CD4-positive, alpha-beta memory T cell (primary cell): ENCODE measurements around the gene CORO7. TPM values are rescaled to one million over a fixed set of nuclear protein-coding genes. Genes with fewer than 3 reads are reported as not detected.
A peak's percentile ranks its signal among the peaks of the same experiment; 100 is the strongest.

Experiments
- CTCF ChIA-PET: fragments of 350-600 bp; sonication (Branson Sonifier 250); formaldehyde crosslinking; loops from one replicate; lab custom pipeline; 2021; ENCODE audit warnings: inconsistent platforms; ENCODE audit not compliant: partially characterized antibody; lab: Charles Lee
- POLR2A ChIA-PET: fragments of 350-600 bp; sonication (Branson Sonifier 250); formaldehyde crosslinking; loops from one replicate; lab custom pipeline; 2021; ENCODE audit not compliant: partially characterized antibody; lab: Charles Lee
- DNase-seq, 5 donors: peaks; one replicate each; pipeline versions ENCODE4 v3.0.0 to v3.0.0-alpha.2; 2020 to 2022; ENCODE audit warnings: mixed read lengths in 1 of 5
- H3K27ac ChIP-seq: one replicate; pipeline ENCODE4 v1.7.0; 2013; ENCODE audit warnings: low read depth, low read length
- H3K27me3 ChIP-seq: 2 replicates; pipeline ENCODE4 v1.7.0; 2013; ENCODE audit warnings: mild to moderate bottlenecking, low read length, moderate library complexity; ENCODE audit not compliant: insufficient read depth
- H3K36me3 ChIP-seq: 2 replicates; pipeline ENCODE4 v1.7.0; 2013; ENCODE audit warnings: mild to moderate bottlenecking, low read length, moderate library complexity; ENCODE audit not compliant: insufficient read depth
- H3K4me1 ChIP-seq: 2 replicates; pipeline ENCODE4 v1.7.0; 2013; ENCODE audit warnings: mild to moderate bottlenecking, low read length, moderate library complexity; ENCODE audit not compliant: insufficient read depth
- H3K4me3 ChIP-seq, 2 donors: one replicate each; pipeline ENCODE4 v1.7.0; 2013; ENCODE audit warnings: low read length in 2 of 2, mild to moderate bottlenecking in 1 of 2
- H3K9me3 ChIP-seq, 2 donors: one replicate each; pipeline ENCODE4 v1.7.0; 2013; ENCODE audit warnings: low read length in 2 of 2, control low read depth in 1 of 2; ENCODE audit not compliant: control insufficient read depth in 1 of 2
- H3K27ac Mint-ChIP-seq, 7 donors: one replicate each; pipeline ENCODE4 v1.8.0; 2020 to 2021; ENCODE audit warnings: mixed read lengths in 7 of 7, mild to moderate bottlenecking in 6 of 7, inconsistent platforms in 3 of 7, moderate library complexity in 3 of 7
- H3K27me3 Mint-ChIP-seq, 2 donors: one replicate each; pipeline ENCODE4 v1.8.0; 2020 to 2021; ENCODE audit warnings: mixed read lengths in 2 of 2
- H3K36me3 Mint-ChIP-seq, 2 donors: one replicate each; pipeline ENCODE4 v1.8.0; 2020 to 2021; ENCODE audit warnings: mixed read lengths in 2 of 2, inconsistent platforms in 1 of 2, mild to moderate bottlenecking in 1 of 2
- H3K4me1 Mint-ChIP-seq, 4 donors: one replicate each; pipeline ENCODE4 v1.8.0; 2020 to 2021; ENCODE audit warnings: mixed read lengths in 4 of 4, mild to moderate bottlenecking in 1 of 4
- H3K4me3 Mint-ChIP-seq, 8 donors: one replicate each; pipeline ENCODE4 v1.8.0; 2020 to 2021; ENCODE audit warnings: mixed read lengths in 8 of 8, mild to moderate bottlenecking in 7 of 8, moderate library complexity in 6 of 8, inconsistent platforms in 3 of 8
- H3K9me3 Mint-ChIP-seq, 8 donors: one replicate each; pipeline ENCODE4 v1.8.0; 2020 to 2021; ENCODE audit warnings: mixed read lengths in 8 of 8, mild to moderate bottlenecking in 5 of 8, inconsistent platforms in 3 of 8, moderate library complexity in 1 of 8
- intact Hi-C: fragments of 100-400 bp; cut with micrococcal nuclease; formaldehyde crosslinking; loops from one replicate; pipeline ENCODE4 v1.15.1; 2023
- polyA plus RNA-seq, 2 donors: library from polyadenylated mRNA; unstranded; fragments of 300-500 nt; fragmentation: Illumina TruSeq; gene quantifications; one replicate each; pipeline ENCODE4 v1.2.3, GENCODE V29; 2021
- total RNA-seq, 2 experiments: library from RNA; stranded (reverse); gene quantifications; one replicate each; pipeline ENCODE4 v1.2.3, GENCODE V29; 2021

CORO7 gene
- total and polyA plus RNA-seq, 4 experiments from 2014 or later, result 48.2 to 184 (median 157) TPM

- peaks cover 1 to 7% (median 6%) of the 10 kb centered on the region in 4 donors for H3K4me1 Mint-ChIP-seq
- H3K36me3 ChIP-seq, result no peaks in the 10 kb centered on the region
- H3K27ac Mint-ChIP-seq, result peak overlapping the region in 1 of 7 donors; percentile 63
- no peak for DNase-seq
- H3K9me3 ChIP-seq, result no peaks in the 10 kb centered on the region
- no peak overlapping the region for H3K4me3 ChIP-seq
- intact Hi-C loops, result no loop called here
- CTCF ChIA-PET, result interaction anchor here (13.3 kb wide), 1 partner anchor 35 kb away, joined by 161 read pairs; no protein-coding TSS in a partner anchor
- H3K4me1 ChIP-seq, result peaks cover 16% of the 10 kb centered on the region
- no peak overlapping the region for H3K4me3 Mint-ChIP-seq
- no peaks in the 10 kb centered on the region for H3K27me3 Mint-ChIP-seq
- no peaks in the 10 kb centered on the region for H3K36me3 Mint-ChIP-seq
- POLR2A ChIA-PET, result interaction anchor here (0.5 kb wide), 1 partner anchor 860 kb away, joined by 3 read pairs; no protein-coding TSS in a partner anchor
- no peaks in the 10 kb centered on the region for H3K9me3 Mint-ChIP-seq
- H3K27ac ChIP-seq, result no peak overlapping the region
- no peaks in the 10 kb centered on the region for H3K27me3 ChIP-seq
Measured at GRCh38 chr16:4323845-4324488, 92.4 kb downstream of the CORO7 start.

DNA sequence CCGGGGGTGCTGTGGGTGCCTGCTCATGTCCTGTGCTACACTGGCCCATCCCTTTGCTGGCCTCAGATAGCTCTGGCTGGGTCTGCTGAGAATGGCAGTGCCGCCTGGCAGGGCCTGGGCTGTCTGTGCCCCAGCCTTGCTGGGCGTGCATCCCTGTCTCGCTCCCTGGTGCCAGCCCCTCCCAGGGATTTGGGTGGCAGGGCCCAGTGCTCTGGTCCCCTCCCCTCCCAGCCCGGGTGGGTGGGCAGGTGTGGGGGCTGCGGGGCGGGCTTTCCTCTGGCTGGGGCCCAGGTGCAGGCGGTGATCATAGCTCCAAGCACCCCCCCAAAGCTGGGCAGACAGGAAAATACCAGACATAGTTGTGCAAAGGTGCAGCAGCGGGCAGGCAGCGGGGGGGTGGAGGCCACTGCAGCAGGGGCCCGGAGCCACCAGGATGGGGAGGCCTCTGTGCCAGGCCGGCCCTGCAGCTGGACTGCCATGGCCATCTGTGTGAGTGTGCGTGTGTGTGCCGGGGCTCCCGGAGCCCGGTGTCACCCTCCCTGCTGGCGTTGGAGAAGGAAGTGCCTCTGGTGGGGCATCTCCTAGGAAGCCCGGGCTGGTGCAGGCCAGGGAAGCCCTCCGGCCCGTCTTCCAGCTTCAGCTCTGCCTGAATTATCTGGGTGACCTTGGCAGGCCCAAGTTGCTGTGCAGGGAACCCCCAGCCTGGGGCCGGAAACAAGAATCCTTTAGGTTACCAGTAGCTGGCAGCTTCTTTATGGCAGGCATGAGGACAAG, 93.1 kb downstream of the CORO7 start:
- ChIA-PET POLR2A (no interaction called here), CTCF (interaction anchor here (13.3 kb wide), 1 partner anchor 34 kb away, joined by 161 read pairs; no protein-coding TSS in a partner anchor)
- Mint-ChIP-seq H3K27me3 (no peaks in the 10 kb centered on the region), H3K4me1 (peaks cover 1 to 12% (median 6%) of the 10 kb centered on the region in 4 donors), H3K36me3 (no peaks in the 10 kb centered on the region), H3K4me3 (no peak overlapping the region), H3K27ac (no peak overlapping the region), H3K9me3 (no peaks in the 10 kb centered on the region)
- H3K4me1 ChIP-seq, result peaks cover 12% of the 10 kb centered on the region
- intact Hi-C loops, result no loop called here
- no peak overlapping the region for H3K4me3 ChIP-seq
- no peak for DNase-seq
- no peaks in the 10 kb centered on the region for H3K36me3 ChIP-seq
- no peaks in the 10 kb centered on the region for H3K9me3 ChIP-seq
- no peak overlapping the region for H3K27ac ChIP-seq
- no peaks in the 10 kb centered on the region for H3K27me3 ChIP-seq

DNA sequence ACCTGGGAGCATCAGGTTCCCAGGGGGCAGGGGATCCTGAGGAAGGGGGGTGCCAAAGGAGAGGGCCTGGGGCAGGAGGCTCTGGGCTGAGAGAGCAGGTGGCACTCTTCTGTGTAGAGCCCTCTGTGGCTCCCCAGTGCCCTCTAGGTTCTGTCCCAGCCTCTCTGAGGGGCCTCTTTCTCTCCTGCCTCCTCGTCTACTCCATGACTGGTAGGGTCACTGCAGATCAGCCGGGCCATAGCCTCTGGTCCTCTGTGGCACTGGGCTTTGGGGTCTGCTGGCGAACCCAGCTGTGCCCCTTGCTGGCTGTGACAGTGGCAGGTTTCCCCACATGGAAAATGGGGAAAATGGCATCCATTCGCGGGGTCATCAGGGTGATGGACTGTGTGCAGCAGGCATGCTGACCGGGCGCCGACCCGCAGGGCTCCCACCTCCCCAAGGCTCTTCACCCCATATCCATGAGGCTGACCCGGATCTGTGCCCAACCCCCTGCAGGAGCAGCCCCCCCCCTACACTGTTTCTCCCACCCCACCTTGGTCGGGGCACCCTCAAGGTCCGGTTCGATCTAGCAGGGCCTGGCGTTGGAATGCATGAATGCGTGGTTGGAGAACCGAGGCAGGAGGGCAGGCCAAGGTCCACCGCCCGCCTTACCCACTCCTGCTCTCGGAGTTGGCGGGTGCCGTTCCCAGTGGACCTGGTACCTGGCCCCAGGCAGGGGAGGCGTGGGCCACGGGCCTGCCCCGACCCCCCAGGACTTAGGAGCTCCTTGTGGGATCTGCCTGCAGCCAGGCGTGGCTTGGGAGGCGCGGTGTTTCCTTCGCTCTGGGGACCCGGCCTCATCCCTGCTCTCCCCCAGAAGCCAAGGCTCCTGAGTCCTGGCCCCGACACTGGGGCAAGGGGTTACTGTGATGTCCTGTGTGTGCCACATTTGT, 94.0 kb downstream of the CORO7 start:
- H3K27me3 ChIP-seq, result no peaks in the 10 kb centered on the region
- POLR2A ChIA-PET, result no interaction called here
- no peaks in the 10 kb centered on the region for H3K9me3 ChIP-seq
- no peak for DNase-seq
- H3K27me3 Mint-ChIP-seq, result no peaks in the 10 kb centered on the region
- intact Hi-C loops, result no loop called here
- H3K27ac Mint-ChIP-seq, result peak overlapping the region in 1 of 7 donors; percentile 63
- no peak overlapping the region for H3K4me3 ChIP-seq
- peaks cover 1 to 12% (median 5%) of the 10 kb centered on the region in 4 donors for H3K4me1 Mint-ChIP-seq
- no peak overlapping the region for H3K27ac ChIP-seq
- peaks cover 7% of the 10 kb centered on the region for H3K4me1 ChIP-seq
- H3K9me3 Mint-ChIP-seq, result no peaks in the 10 kb centered on the region
- no peaks in the 10 kb centered on the region for H3K36me3 Mint-ChIP-seq
- no peaks in the 10 kb centered on the region for H3K36me3 ChIP-seq
- no peak overlapping the region for H3K4me3 Mint-ChIP-seq
- CTCF ChIA-PET, result interaction anchor here (1.1 to 13.3 kb wide), 2 partner anchors 14 to 33 kb away, joined by 3 to 161 read pairs; no protein-coding TSS in a partner anchor

DNA sequence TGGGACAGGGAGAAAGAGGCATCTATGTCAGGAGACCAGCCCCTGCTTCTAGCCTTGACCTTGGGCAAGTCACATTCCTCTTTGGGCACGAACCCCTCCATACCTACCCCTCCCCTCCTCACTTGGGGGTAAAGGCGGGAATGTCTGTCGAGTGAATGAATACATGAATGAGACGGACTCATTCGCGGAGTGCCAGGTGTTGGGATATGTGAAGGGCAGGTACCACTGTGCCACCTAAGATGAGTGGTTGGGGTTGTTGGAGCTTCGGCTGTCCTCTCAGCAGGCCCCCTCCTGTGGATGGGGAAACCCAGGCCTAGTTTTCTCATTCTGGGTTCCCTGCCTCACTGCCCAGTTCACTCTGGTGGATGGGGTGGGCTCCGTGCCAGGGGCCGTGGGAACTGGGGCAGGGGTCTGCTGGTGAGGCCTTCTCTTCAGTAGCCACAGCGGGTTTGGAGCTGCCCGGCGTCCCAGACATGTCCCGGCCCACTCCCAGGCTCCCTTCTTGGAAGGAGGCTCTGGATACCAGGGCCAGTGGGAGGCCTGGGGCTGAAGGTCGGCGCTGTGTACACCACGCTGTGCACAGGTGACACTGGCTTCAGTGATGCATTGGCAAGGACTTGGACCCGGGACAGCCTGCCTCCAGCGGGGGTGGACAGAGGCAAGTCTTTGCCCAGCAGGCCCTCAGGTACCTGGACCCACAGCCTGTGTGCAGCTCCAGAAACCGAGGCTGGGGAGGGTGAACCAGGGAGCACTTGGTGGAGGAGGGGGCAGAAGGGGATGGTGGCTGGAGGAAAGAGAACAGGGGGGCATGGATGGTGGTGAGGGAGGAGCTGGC, 94.9 kb downstream of the CORO7 start:
- Mint-ChIP-seq H3K4me3 (no peak overlapping the region), H3K27me3 (no peaks in the 10 kb centered on the region), H3K36me3 (no peaks in the 10 kb centered on the region), H3K4me1 (peaks cover 1 to 12% (median 5%) of the 10 kb centered on the region in 4 donors), H3K9me3 (no peaks in the 10 kb centered on the region), H3K27ac (peak overlapping the region in 1 of 7 donors; percentile 63)
- CTCF ChIA-PET, result interaction anchor here (1.1 kb wide), 1 partner anchor 13 kb away, joined by 3 read pairs; no protein-coding TSS in a partner anchor
- no peaks in the 10 kb centered on the region for H3K36me3 ChIP-seq
- H3K27ac ChIP-seq, result no peak overlapping the region
- H3K4me3 ChIP-seq, result no peak overlapping the region
- no peaks in the 10 kb centered on the region for H3K27me3 ChIP-seq
- no peaks in the 10 kb centered on the region for H3K9me3 ChIP-seq
- no peak for DNase-seq
- intact Hi-C loops, result no loop called here
- POLR2A ChIA-PET, result no interaction called here
- peaks cover 9% of the 10 kb centered on the region for H3K4me1 ChIP-seq

DNA sequence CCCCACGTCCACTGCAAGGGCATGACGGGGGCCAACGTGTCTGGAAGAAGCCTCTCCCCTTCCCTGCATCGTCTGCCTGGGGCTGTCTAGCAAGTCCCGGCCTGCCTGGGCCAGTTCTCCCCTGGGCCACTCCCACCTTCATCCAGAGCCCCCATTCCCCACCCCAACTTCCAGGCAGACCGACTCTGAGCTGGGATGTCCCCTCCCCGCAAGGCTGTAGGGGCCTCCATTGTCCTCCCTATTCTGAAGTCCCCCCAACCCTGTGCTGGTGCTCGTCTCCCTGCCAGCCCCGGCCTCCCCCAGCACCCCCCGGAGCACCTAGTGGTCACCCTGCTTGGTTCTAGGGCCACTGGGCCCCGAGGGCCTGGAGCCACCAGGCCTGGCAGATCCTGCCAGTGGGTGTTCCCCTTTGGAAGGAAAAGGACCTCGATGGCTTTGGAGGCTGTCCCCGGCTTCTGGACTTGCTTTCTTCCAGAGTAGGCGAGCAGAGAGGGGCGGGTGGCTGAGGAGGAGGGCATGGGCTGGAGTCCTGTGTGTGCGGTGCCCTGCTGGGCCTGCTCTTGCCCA, 95.7 kb downstream of the CORO7 start:
- Histone ChIP-seq H3K4me1 (peaks cover 11% of the 10 kb centered on the region), H3K27me3 (no peaks in the 10 kb centered on the region), H3K36me3 (no peaks in the 10 kb centered on the region), H3K4me3 (no peak overlapping the region), H3K9me3 (no peaks in the 10 kb centered on the region), H3K27ac (no peak overlapping the region)
- ChIA-PET POLR2A (no interaction called here), CTCF (no interaction called here)
- intact Hi-C loops, result no loop called here
- H3K36me3 Mint-ChIP-seq, result no peaks in the 10 kb centered on the region
- no peaks in the 10 kb centered on the region for H3K27me3 Mint-ChIP-seq
- no peak overlapping the region for H3K4me3 Mint-ChIP-seq
- no peaks in the 10 kb centered on the region for H3K9me3 Mint-ChIP-seq
- H3K4me1 Mint-ChIP-seq, result peaks cover 1 to 12% (median 5%) of the 10 kb centered on the region in 4 donors
- DNase-seq, result no peak
- H3K27ac Mint-ChIP-seq, result no peak overlapping the region
